G401.6 (cell line): ENCODE results near the gene PDE2A.

ENCODE experiments used
- FAIRE-seq: peaks from 2 replicates; lab custom pipeline; 2012; peaks lifted over from hg19 to GRCh38; lab: Jason Lieb, UNC

Gene PDE2A

DNA sequence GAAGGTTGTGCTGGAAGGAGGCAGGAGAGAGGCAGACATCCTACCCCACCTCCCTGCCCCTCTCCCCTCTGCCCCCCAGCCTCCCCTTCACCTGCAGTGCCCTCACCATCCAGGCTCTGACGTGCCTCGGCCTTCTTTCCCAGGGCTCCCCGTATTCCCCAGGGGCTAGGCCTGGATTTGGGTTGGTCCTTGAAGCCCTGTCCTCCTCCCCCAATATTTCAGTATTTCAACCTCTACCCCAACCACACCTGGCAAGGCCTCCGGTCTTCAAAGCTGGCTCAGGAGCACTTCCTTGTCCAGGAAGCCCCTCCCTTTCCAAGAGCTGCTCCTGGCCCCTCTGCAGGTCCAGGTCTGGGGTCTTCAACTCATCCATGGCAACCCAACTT is 8.6 kb upstream of the PDE2A start:
- no peak for FAIRE-seq

DNA sequence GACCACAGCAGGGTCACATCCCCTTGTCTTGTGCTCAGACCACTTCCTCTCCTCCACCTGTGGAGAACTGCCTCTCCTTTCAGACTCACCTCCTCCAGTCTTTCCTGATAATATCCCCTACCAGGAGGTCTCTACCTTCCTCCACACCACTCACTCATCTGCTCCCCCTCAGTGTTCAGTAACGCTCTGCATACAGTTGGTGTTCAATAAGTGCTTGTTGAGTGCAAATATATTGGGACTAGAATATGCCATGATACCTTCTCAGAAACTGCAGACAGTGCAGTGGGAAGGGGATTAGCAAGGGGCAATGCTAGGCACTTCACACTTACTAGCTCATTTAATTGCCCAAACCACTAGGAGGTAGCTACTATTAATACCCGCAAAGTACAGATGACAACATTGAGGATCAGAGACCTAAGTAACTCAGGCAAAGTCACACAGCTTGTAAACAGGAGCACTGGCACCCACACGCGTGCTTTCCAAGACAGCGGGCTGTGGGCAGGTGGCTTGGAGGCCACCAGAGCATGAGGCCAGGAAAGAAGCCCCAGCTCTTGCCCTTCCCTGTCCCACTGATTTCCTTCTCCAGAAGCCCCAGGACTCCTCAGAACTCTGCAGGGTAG is 8.1 kb upstream of the PDE2A start:
- no peak for FAIRE-seq

DNA sequence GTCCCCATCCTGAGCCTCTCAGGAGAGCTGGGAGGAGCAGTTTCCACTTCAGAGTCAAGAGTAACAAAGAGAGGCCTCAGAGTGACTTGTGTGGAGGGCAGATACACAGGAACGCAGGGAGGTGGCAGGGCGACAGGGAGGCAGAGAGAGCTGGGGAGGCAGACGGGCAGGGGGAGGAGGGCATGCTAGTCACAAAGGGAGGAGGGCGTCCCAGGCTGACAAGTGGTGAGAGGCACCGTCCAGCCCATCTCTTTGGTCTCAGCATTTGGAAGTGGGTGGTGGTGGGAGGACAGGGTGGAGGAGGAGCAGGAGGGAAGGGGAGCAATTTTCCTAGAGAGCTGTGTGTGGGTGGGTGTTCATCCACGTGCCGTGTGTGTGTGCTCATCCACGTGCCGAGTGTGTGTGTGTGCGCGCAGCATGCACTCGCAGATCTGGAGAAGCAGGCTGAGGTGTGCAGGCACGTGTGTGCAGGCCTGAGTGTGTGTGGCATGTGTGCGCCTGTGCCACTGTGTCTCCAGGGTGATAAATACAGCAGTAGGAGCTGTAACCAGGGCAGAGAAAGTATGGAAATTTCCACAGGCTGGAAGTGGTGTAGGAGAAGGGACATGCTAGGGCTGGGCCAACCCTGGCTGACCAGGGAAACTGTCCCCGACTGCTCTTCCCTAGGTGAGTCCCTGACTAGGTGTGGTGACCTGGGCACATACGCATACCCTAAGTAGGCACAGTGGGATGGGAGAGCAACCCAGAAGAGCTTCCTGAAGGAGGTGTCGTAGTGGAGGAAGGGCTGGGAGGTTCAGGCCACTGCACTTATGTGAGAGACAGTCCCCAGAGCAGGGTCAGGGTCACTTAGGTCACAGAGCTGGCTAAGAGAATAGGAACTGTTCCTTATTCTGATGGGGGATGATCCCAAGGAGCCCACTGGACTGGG is 7.3 kb upstream of the PDE2A start:
- FAIRE-seq = no peak

DNA sequence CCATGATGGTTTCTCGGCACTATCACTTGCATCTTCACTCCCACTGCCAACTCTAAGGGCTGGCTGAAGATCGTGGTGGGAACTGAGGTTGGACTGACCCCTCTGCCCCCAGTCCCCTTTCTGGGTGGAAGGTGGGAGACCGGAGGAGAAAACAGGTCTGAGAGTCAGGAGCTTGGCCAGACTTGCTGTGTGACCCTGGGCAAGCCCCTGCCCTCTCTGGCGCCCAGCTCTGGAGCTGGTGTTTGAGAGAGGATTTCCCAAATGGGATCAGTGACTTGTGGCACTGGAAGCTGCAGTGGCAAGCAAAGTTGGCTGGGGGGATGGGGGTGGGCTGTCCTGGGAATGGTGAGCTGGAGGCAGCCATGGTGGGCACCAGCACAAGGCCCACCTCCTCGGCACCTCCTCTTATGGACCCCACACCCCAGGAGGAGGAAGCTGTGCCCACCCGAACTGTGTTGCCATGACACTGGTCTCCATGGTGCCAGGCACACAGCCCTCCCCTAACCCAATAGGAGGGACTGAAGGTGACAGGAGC is 6.5 kb upstream of the PDE2A start:
- FAIRE-seq = no peak

DNA sequence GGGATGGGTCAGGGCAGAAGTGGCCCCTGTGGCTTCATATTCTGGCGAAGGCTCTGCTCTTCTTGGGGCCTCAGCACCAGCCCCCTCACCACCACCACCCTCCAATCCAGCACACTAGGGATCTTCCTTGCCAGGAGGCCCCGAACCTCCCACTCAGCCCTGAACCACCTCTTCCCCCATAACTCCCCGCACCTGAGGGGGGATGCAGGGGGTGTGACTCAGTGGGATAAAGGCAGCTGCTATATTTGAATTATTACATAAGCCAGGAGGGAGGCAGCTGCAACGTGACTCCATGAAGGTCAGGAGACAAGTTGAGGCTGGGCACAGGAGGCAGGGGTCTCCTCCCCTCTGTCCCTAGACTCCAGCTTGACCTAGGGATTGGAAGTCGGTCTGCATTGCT is 5.6 kb upstream of the PDE2A start:
- no peak for FAIRE-seq

DNA sequence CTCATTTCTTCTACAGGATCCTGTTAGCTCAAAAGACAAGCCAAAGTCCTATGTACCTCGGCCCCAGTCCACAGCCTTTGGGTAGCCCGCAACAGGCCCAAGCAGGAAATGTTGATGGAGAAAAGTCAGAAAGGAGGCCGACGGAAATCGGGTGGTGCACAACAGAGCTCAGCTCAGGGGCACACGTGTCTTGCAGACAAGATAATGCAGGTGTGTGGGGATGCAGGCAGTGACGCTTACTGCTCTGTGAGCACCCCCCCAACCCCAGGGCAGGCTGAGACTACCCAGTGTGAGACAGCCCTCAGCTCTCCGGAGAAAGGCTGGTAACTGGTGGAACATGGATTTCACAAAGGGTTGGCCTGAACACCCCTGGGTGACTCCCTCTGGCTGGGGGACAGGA is 4.3 kb upstream of the PDE2A start:
- FAIRE-seq = no peak

DNA sequence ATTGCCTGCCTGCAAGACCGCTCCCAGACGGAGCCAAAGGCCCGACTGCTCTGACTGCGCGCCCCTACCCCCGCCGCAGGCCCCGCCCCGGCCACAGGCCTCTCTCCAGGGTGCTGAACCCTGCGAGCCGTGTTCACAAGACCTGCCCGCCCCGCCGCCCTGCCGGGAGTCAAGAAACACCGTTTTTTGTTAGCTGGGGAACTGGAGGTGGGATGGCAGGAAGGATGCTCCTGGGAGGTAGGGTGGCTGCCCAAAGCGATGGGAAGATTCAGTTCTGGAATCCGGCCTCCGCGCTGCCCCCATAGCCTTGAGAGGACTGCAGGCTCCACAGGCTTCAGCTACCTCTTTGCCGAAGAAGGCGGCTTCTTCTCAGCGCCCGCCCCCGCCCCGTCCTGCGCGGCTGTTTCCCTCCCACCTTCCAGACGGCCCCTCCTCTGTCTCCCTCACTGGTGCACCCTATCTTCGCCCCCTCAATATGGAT is 2.7 kb upstream of the PDE2A start:
- no peak for FAIRE-seq

DNA sequence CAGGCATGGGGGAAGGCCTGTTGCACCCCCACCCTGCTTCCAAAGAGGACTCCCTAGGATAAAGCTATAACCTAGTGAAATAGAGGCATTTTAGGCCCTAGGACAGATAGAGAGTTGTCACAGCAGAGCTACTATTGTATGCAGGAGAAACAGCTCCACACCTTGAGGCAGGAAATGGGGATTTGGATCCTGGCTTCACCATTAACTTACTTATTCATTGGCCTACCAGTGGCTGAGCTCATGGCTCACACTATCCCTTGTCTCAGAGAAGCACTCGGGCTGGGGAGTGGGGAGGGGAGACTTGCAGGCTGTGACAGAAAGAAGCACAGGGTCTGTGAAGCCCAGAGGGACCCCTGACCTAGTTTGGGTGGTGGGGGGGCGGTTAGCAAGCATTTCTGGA is 999 bp upstream of the PDE2A start:
- FAIRE-seq = no peak

DNA sequence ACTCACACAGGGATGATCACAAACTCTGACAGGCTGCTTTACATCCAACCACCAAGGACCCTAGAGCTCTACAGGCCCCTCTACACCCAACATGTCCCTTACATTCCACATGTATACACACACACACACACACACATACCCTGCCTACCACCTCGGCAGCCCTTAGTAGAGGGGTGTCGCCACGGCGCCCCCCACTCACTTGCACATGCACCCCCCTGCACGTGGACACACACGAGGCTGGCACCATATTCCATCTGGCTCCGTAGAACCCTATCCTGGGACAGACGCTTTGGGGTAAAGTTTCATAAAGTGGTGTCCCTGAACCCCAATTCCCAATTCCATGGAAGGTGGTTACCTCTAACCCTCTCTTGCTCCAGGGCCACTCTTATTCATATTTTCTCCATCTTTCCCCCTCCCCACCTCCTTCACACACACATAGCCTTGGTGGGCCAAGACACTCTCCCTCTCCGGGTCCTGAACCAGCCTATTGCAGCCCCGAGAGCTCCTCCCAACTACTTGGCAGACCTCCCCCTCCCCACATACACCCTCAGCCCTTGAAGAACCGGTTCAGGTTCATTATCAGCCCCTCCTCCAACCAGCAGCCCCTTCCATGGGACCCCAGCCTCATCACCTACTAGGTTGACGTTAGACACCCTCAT is 809 bp downstream of the PDE2A start:
- no peak for FAIRE-seq

DNA sequence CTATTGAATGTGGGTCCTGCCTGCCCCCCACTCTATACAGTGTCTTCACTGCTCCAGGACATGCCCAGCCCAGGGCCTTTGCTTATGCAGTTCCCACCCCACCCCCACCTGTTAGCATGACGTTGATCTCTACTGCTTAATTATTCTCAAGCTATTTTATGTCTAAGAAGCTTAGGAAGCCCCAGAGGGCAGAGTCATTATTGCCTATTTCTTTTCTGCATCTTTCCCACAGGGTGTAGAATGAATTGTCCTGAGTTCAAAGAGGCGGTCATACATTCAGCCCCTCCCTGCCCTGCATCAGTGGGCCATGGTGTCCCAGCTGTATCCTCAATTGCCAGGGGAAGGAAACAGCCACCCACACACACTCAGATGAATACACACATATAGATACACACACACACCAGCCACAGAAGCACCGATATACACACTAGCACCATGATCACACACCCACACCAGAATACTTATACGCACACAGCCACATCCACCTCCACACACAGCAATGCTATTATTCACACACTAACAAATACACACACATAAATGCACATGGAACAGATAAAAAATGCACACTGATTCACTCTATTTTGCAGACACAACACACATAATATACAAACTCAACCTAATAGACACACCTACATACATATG is 1.5 kb downstream of the PDE2A start:
- no peak for FAIRE-seq

DNA sequence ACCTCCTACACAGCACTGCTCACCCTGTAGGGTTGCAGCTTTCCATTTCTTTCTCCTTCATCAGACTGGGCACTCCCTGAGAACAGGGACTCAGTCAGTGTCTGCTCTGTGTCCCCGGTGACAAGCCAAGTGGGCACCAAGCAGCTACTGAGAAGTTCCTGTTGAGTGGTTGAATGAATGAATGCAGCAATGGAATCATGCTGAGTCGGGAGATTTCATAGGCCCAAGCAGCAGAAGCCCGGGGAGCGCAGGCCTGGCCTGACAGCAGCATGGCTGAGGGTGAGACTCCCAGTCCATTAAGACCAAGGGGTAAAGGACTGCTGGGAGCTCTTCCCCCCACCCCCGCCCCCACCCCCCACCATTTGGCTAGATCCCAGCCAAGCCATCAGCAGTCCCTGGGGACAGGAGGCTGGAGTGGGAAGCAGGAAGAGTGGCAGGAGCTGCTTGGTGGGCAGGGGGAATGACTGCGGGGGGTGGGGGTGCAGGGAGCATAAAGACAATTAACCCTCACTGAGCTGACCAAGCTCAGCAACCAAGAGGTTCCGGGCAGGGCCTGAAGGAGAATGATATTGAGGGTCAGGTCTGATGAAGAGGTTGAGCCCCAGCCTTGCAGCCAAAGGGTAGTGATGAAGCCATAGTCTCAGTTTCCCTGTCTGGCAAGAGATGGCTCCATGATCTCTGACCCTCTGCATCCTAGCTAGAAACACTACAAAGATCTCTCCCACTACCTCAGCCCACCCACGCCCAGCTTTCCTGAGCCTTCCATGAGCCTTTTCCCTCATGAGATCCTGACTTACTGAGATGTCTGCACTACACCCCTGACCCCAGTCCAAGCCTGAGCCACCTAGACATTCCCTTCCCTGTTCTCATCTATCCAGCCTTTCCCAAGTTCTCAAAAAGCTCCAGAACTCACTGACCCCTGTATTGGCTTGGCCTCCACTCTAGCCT is 2.8 kb downstream of the PDE2A start:
- FAIRE-seq = no peak

DNA sequence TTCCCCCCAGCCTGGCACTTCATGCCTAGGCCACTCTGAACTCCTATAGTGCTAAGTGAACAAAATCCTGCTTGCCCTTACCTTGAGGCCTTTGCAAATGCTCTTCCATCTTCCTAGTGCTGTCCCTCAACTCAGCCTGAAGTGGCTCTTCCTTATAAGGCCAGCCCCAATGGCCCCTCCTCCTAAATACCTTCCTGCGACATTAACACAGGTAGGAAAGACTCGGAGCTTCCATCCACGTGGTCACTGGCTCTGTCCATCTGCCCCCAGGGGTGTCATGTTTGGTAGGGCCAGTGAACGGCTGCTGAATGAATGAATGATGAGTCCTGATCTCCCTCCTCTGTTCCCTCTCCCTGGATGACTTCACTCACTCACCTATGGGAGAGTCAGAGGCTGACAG is 4.2 kb downstream of the PDE2A start:
- no peak for FAIRE-seq

DNA sequence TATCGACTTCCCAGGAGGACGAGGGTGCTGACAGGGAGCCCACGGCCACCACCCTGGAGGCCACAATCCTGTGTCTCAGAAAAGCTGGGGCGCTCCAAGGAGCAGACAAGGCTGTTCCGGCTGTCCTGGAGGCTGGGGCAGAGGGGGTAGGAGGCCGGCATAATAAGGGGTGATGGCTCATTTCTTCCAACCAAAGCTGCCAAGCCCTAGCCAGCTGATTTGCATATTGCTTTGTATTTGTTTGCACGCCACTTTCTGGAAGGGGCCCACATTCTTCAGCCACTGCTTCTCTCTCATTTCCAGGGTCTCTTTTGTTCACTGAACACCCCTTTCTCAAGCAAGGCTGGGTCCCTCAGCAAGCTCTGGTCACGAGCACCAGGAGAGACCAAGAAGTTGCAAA is 4.7 kb downstream of the PDE2A start:
- FAIRE-seq = no peak

DNA sequence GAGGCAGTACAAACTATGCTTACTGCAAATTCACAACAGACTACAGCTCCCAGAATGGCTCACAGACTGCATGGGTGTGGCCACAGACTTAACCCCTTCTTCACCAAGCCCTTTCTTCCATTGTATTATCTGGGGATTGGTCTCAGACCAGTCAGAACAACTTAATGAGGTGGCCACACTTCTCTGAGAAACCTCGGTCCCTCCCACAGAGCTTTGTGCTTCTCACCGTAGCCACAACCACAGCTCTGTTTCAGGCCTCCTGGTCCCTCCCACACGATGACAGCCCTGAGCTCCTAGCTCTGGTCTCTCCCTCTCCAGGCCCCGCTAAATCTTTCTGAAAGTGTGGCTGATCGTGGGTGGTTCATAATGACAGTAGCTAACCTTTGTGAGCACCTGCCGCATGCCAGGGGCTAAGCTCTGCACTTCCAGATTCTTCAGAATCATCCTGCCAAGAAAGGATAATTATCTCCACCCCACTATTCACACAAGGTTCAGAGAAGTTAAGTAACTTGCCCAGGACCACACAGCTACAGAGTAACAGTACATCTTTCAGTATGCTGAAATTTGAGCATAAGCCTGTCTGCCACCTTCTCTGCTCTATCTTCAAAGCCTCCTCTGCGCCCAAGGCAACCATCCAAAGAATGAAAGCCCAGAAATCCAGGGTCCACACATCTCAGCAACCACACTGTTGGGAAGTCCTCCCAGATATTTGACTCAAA is 5.4 kb downstream of the PDE2A start:
- no peak for FAIRE-seq

DNA sequence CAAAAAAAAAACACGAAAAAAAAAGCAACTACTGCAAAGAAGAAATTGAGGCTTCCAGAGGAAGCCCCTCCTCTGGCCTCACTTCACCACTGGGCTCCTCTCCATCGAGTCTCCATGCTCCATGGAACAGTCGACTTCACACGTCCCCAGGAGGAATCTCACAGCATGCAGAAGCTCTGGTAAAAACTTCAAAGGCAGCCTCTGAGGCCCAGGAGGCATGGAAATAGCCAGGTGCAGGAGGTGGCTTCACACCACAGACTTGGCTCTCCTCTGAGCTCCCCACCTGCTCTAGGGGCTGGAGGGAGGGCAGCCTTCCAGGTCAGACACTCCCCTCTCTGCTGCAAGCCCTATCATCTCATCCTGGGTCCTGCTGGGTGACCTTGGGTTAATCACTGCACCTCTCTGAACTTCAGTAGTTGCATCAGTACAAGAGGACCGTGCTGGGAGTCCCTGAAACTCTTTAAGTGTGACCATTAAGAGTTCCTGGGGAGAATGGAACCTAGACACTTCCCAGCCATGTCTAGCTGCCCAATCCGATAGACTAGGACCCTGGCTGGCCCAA is 8.2 kb downstream of the PDE2A start:
- no peak for FAIRE-seq

DNA sequence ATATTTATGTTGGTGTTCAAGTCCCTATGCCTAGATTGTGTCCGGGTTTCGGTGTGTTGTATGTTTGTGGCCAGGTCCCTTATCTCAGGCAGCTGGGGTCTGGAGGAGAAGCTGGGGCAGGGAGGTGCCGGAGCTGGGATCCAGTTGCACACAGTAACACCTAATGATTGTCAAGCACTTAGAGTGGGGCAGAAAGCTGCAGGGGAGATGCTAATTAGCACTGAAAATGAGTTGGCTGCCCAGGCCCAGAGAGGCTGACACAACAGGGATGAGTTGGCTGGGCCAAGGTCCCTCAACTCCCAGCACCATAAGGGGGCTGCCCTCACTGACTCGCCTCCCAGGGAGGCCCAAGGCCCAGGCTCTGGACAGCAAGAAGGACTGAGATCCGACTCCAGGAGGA is 12.2 kb downstream of the PDE2A start:
- no peak for FAIRE-seq

DNA sequence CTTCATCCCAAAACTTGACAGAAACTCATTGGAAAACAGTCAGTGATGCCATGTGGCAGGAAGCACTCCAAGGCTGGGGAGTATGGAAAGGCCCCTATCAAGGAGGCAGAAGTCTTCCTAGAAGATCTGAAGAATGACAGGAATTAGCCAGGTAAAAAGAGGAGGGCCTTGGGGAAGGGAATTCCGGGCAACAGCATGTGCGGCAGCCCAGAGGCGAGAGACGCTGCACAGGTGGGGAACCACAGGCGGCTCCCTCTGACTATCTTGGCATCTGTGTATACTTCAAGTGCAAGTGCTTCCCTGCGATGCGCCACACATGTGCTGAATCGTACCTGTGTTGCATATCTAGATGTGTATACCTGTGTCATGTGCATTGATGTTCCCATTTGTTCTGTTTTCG is 12.7 kb downstream of the PDE2A start:
- FAIRE-seq = no peak

DNA sequence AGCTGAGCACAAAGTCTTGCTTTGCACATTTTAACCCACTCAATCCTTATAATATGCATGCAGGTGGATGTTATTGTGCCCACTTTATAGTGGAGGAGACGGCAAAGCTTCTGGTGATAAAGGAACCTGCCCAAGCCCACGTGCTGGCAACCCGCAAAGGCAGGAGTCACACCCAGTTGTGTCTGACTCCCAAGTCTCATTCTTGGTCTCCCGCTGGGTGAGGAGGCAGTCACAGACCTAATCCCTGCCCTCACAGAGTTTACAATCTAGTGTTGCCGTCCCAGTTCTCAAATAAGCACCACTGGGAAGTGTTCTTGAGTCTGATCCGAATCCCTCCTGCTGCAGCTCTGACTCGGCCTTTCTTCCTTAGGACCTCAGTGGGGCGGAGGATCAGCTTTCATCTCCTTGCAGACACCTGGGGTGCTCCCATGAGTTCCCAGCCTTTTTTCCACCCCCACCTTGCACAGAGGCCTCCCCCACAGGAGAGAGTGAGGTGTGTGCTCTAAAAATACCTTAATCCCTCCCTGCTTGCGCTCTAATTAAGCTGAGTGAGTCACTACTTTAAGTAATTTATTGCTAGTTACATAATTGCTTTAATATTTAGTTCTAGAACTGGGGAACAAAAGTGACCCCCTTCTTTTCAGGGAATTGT is 15.1 kb downstream of the PDE2A start:
- no peak for FAIRE-seq

DNA sequence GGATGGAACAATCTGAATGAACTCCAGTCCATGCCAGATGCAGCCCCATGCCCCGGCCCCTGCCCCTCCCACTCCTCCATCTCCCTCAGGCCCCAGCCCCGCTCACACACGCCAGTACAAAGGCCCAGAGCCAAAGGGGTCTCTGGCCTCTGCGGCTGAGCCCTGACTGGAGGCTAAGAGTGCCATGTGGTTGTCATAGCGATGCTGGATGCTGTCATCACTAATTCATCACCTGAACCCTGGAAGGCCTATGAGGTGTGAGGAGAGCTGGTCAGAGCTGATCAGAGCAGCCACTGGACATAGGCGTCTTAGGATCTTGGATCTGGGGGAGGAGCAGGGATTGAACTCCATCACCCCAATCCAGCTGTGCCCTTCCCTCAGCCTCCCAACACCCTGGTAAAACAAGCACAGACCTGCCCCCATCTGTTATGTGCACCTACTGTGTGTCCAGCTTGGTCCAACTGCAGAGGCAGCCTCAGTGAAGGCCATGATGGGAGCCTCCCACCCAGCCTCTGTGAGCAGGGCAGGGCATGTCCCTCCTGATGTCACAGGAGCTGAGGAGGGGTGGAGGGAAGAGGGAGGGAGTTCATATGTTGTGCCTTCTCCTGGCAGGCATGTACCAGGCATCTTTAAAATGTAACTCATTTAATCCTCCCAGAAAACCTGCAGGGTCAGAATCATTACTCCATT is 16.7 kb downstream of the PDE2A start:
- FAIRE-seq = no peak
